ENCODE measurements around the gene GBP1. TPM values are rescaled to one million over a fixed set of nuclear protein-coding genes. Genes with fewer than 3 reads are reported as not detected.

The GBP1 gene
- total and polyA plus RNA-seq, 2 donors (not counting 1 experiment from before 2014, with no cell fraction given) = 4.7 to 9.4 TPM

GRCh38 chr1:89063094-89063493, 1.9 kb downstream of the GBP1 start:
- TF ChIP-seq, protein P1, sequence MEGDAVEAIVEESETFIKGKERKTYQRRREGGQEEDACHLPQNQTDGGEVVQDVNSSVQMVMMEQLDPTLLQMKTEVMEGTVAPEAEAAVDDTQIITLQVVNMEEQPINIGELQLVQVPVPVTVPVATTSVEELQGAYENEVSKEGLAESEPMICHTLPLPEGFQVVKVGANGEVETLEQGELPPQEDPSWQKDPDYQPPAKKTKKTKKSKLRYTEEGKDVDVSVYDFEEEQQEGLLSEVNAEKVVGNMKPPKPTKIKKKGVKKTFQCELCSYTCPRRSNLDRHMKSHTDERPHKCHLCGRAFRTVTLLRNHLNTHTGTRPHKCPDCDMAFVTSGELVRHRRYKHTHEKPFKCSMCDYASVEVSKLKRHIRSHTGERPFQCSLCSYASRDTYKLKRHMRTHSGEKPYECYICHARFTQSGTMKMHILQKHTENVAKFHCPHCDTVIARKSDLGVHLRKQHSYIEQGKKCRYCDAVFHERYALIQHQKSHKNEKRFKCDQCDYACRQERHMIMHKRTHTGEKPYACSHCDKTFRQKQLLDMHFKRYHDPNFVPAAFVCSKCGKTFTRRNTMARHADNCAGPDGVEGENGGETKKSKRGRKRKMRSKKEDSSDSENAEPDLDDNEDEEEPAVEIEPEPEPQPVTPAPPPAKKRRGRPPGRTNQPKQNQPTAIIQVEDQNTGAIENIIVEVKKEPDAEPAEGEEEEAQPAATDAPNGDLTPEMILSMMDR (IDR thresholded peaks at IDR 0.05) = no peak
- no peak for TF ChIP-seq EZH2 (IDR thresholded peaks at IDR 0.05; ENCODE audit: borderline replicate concordance, insufficient read depth, low read depth, low read length, poor library complexity, severe bottlenecking)
- H3K27me3 Mint-ChIP-seq = no peaks in the 10 kb centered on the region
- no peak overlapping the region for H3K4me3 Mint-ChIP-seq
- H3K4me1 ChIP-seq (ENCODE audit: control insufficient read depth in 2 of 2, insufficient read depth in 2 of 2, low read length in 2 of 2) = peaks cover 18 to 22% of the 10 kb centered on the region in 2 donors
- intact Hi-C loops (cut with micrococcal nuclease) = loop anchor here (5.0 kb wide), 1 partner anchor 41 kb away; the partner anchor contains the start of gene GBP3
- ChIA-PET CTCF (interaction anchor here (1.1 to 2.2 kb wide), 4 partner anchors 12 to 79 kb away, joined by 3 to 8 read pairs (median 4); no protein-coding TSS in a partner anchor), POLR2A (interaction anchor here (0.6 kb wide), 1 partner anchor 21 kb away, joined by 3 read pairs; no protein-coding TSS in a partner anchor)
- no peak for DNase-seq
- H3K9me3 Mint-ChIP-seq (ENCODE audit: insufficient read depth) = no peaks in the 10 kb centered on the region
- peaks cover 37% of the 10 kb centered on the region for H3K4me1 Mint-ChIP-seq
- no peaks in the 10 kb centered on the region for H3K9me3 ChIP-seq (ENCODE audit: control extremely low read depth in 1 of 3, control insufficient read depth in 2 of 3, insufficient read depth in 1 of 3, low read length in 2 of 3)
- H3K27ac ChIP-seq (ENCODE audit: low read length in 2 of 2) = no peak overlapping the region
- H3K4me2 ChIP-seq (replicated peaks; ENCODE audit: low read depth, low read length, poor library complexity, severe bottlenecking) = no peak overlapping the region
- no peak overlapping the region for H3K27ac Mint-ChIP-seq
- no peak for ATAC-seq (ENCODE audit: low read depth)
- no peaks in the 10 kb centered on the region for H4K20me1 ChIP-seq (ENCODE audit: control insufficient read depth, insufficient read depth, low read length, poor library complexity, severe bottlenecking)
- H3K4me3 ChIP-seq (ENCODE audit: control extremely low read depth in 1 of 5, extremely low read depth in 1 of 5, insufficient read depth in 1 of 5, low read depth in 2 of 5, low read length in 4 of 5) = no peak overlapping the region
- peaks cover 0 to 12% of the 10 kb centered on the region in 2 experiments for H3K36me3 ChIP-seq (replicated peaks in 1 of 2; ENCODE audit: control extremely low read depth in 1 of 2, control insufficient read depth in 1 of 2, extremely low read depth in 1 of 2, insufficient read depth in 2 of 2, low read length in 1 of 2)
- no peaks in the 10 kb centered on the region for H3K27me3 ChIP-seq (replicated peaks in 1 of 4; ENCODE audit: control extremely low read depth in 1 of 4, control insufficient read depth in 3 of 4, insufficient read depth in 4 of 4, low read length in 3 of 4)
- no peak overlapping the region for H3K9ac ChIP-seq (ENCODE audit: low read length)
- no peak overlapping the region for H2AFZ ChIP-seq (ENCODE audit: insufficient read depth, low read depth, low read length, poor library complexity, severe bottlenecking)
- peaks cover 16% of the 10 kb centered on the region for H3K79me2 ChIP-seq (ENCODE audit: control insufficient read depth, insufficient read depth, low read length)
- WGBS (ENCODE audit: insufficient coverage) = no CpG with 5 or more reads among the region's 3 CpGs

DNA sequence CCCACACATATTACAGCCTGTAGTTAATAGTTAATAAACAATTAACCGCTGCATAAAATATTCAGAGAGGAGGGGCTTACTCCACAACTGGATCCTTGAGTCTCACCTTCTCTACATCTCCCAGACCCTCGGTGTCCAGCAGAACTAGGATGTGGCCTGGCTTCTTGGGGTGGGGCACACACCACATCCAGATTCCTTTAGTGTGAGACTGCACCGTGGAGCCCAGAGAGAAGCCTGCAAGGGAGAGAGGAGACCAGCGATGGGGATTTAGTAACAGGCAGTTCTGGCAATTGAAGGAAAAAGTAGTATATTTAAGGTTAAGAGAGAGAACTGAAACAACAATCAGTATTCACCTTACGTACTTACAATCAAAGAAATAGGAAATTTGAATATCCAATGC, 4.9 kb downstream of the GBP1 start:
- peaks cover 11% of the 10 kb centered on the region for H3K79me2 ChIP-seq (ENCODE audit: control insufficient read depth, insufficient read depth, low read length)
- no peak overlapping the region for H3K4me3 Mint-ChIP-seq
- H3K4me1 Mint-ChIP-seq = peaks cover 30% of the 10 kb centered on the region
- no peak for ATAC-seq (ENCODE audit: low read depth)
- CTCF ChIA-PET = no interaction called here
- DNase-seq = no peak
- no peaks in the 10 kb centered on the region for H3K27me3 ChIP-seq (replicated peaks in 1 of 4; ENCODE audit: control extremely low read depth in 1 of 4, control insufficient read depth in 3 of 4, insufficient read depth in 4 of 4, low read length in 3 of 4)
- no peaks in the 10 kb centered on the region for H3K9me3 Mint-ChIP-seq (ENCODE audit: insufficient read depth)
- no peak overlapping the region for H2AFZ ChIP-seq (ENCODE audit: insufficient read depth, low read depth, low read length, poor library complexity, severe bottlenecking)
- no peaks in the 10 kb centered on the region for H3K9me3 ChIP-seq (ENCODE audit: control extremely low read depth in 1 of 3, control insufficient read depth in 2 of 3, insufficient read depth in 1 of 3, low read length in 2 of 3)
- H3K27ac Mint-ChIP-seq = no peak overlapping the region
- H3K9ac ChIP-seq (ENCODE audit: low read length) = no peak overlapping the region
- no peak for TF ChIP-seq EZH2 (IDR thresholded peaks at IDR 0.05; ENCODE audit: borderline replicate concordance, insufficient read depth, low read depth, low read length, poor library complexity, severe bottlenecking)
- TF ChIP-seq, protein P1 (IDR thresholded peaks at IDR 0.05) = no peak
- intact Hi-C loops (cut with micrococcal nuclease) = loop anchor here (5.0 kb wide), 1 partner anchor 38 kb away; the partner anchor contains the start of gene GBP3
- peaks cover 0 to 32% of the 10 kb centered on the region in 2 experiments for H3K36me3 ChIP-seq (replicated peaks in 1 of 2; ENCODE audit: control extremely low read depth in 1 of 2, control insufficient read depth in 1 of 2, extremely low read depth in 1 of 2, insufficient read depth in 2 of 2, low read length in 1 of 2)
- peaks cover 12 to 17% of the 10 kb centered on the region in 2 donors for H3K4me1 ChIP-seq (ENCODE audit: control insufficient read depth in 2 of 2, insufficient read depth in 2 of 2, low read length in 2 of 2)
- no peak overlapping the region for H3K4me2 ChIP-seq (replicated peaks; ENCODE audit: low read depth, low read length, poor library complexity, severe bottlenecking)
- H3K4me3 ChIP-seq (ENCODE audit: control extremely low read depth in 1 of 5, extremely low read depth in 1 of 5, insufficient read depth in 1 of 5, low read depth in 2 of 5, low read length in 4 of 5) = no peak overlapping the region
- H3K27me3 Mint-ChIP-seq = no peaks in the 10 kb centered on the region
- no CpG with 5 or more reads among the region's 5 CpGs for WGBS (ENCODE audit: insufficient coverage)
- no peaks in the 10 kb centered on the region for H4K20me1 ChIP-seq (ENCODE audit: control insufficient read depth, insufficient read depth, low read length, poor library complexity, severe bottlenecking)
- no peak overlapping the region for H3K27ac ChIP-seq (ENCODE audit: low read length in 2 of 2)
- POLR2A ChIA-PET = no interaction called here
